PC-9 (cell line): ENCODE results near the gene HBS1L. TPM values are rescaled to one million over a fixed set of nuclear protein-coding genes. Genes with fewer than 3 reads are reported as not detected.
A peak's percentile ranks its signal among the peaks of the same experiment; 100 is the strongest.
"Not testable (repeated sequence)": the region's sequence is repeated elsewhere in the genome, so short reads cannot be mapped to it uniquely, and the experiment has no call there.

Source experiments
- BruUV-seq: library from RNA; stranded (reverse); fragments of 400-500 nt; replicated peaks from 2 replicates; lab custom pipeline; 2021; lab: Mats Ljungman, UMichigan
- CTCF ChIA-PET: fragments of 300-600 bp; sonication (Branson Sonifier 250); formaldehyde crosslinking; loops from one replicate; lab custom pipeline; 2022; ENCODE audit warnings: antibody characterized with exemption; lab: Charles Lee
- POLR2A ChIA-PET: fragments of 300-600 bp; sonication (Branson Sonifier 250); formaldehyde crosslinking; loops from one replicate; lab custom pipeline; 2022; ENCODE audit warnings: antibody characterized with exemption; ENCODE audit not compliant: unreplicated experiment; lab: Charles Lee
- DNase-seq, 2 experiments: peaks; one replicate each; pipeline versions ENCODE4 v3.0.0 to v3.0.0-alpha.2; 2015 to 2022; ENCODE audit warnings: mixed read lengths in 1 of 2
- H2AFZ ChIP-seq: fragments of 200-600 bp; sonication (generic); 2 replicates; pipeline ENCODE4 v1.8.1; 2017; ENCODE audit warnings: antibody characterized with exemption
- H3F3A ChIP-seq: fragments of 200-600 bp; sonication (generic); 2 replicates; pipeline ENCODE4 v1.8.1; 2017; ENCODE audit warnings: antibody characterized with exemption, mild to moderate bottlenecking, low read depth; ENCODE audit not compliant: insufficient read depth
- H3K27ac ChIP-seq: fragments of 200-600 bp; sonication (generic); 2 replicates; pipeline ENCODE4 v1.6.1; 2016; ENCODE audit warnings: mixed run types
- H3K27me3 ChIP-seq: fragments of 200-600 bp; sonication (generic); 2 replicates; pipeline ENCODE4 v1.6.1; 2016; ENCODE audit warnings: low read depth, mixed run types; ENCODE audit not compliant: insufficient read depth
- H3K36me3 ChIP-seq: fragments of 200-600 bp; sonication (generic); 2 replicates; pipeline ENCODE4 v1.6.1; 2016; ENCODE audit warnings: low read depth, mixed run types
- H3K4me1 ChIP-seq: fragments of 200-600 bp; sonication (generic); replicated peaks from 2 replicates; pipeline ENCODE4 v1.6.1; 2016; ENCODE audit warnings: mixed run types; ENCODE audit not compliant: insufficient read depth
- H3K4me2 ChIP-seq: fragments of 200-600 bp; sonication (generic); 2 replicates; pipeline ENCODE4 v1.6.1; 2017; ENCODE audit warnings: mixed run types
- H3K4me3 ChIP-seq: fragments of 200-600 bp; sonication (generic); 2 replicates; pipeline ENCODE4 v1.6.1; 2016; ENCODE audit warnings: mixed run types
- H3K79me2 ChIP-seq: fragments of 200-600 bp; sonication (generic); 2 replicates; pipeline ENCODE4 v1.6.1; 2017; ENCODE audit warnings: low read depth, mixed run types
- H3K9me2 ChIP-seq: fragments of 200-600 bp; sonication (generic); 2 replicates; pipeline ENCODE4 v1.8.1; 2017; ENCODE audit warnings: mild to moderate bottlenecking; ENCODE audit not compliant: insufficient read depth
- H3K9me3 ChIP-seq: fragments of 200-600 bp; sonication (generic); 2 replicates; pipeline ENCODE4 v1.8.1; 2016; ENCODE audit warnings: low read depth; ENCODE audit not compliant: insufficient read depth
- H4K20me1 ChIP-seq: fragments of 200-600 bp; sonication (generic); 2 replicates; pipeline ENCODE4 v1.8.1; 2017; ENCODE audit not compliant: insufficient read depth
- CTCF ChIP-seq: fragments of 200-600 bp; sonication (generic); conservative IDR thresholded peaks from 2 replicates; pipeline ENCODE4 v1.6.1; 2017; ENCODE audit warnings: mixed run types, antibody characterized with exemption, mild to moderate bottlenecking, moderate library complexity
- EZH2 ChIP-seq: fragments of 200-600 bp; sonication (generic); IDR thresholded peaks from 2 replicates; pipeline ENCODE4 v1.8.0; 2017; ENCODE audit warnings: antibody characterized with exemption, low read depth
- intact Hi-C: fragments of 100-400 bp; cut with micrococcal nuclease; formaldehyde crosslinking; loops from one replicate; pipeline ENCODE4 v1.10.0; 2022; ENCODE audit not compliant: unreplicated experiment
- total RNA-seq: library from RNA; stranded (reverse); gene quantifications from 2 replicates; pipeline ENCODE4 v1.2.3, GENCODE V29; 2021

The HBS1L gene
- total RNA-seq, 1 experiment from 2014 or later, result 84.4 TPM

- ChIA-PET CTCF (no interaction called here), POLR2A (interaction anchor here (0.6 kb wide), 1 partner anchor 433 kb away, joined by 8 read pairs; no protein-coding TSS in a partner anchor)
- no peaks in the 10 kb centered on the region for H3K9me2 ChIP-seq
- no peaks in the 10 kb centered on the region for H3K27me3 ChIP-seq
- H3K9me3 ChIP-seq, result no peaks in the 10 kb centered on the region; the same call in 1 of the 2 replicates
- intact Hi-C loops, result no loop called here
- no TSS peak for BruUV-seq
- TF ChIP-seq EZH2, result no peak
- TF ChIP-seq CTCF, result no peak
- H3K4me3 ChIP-seq, result no peak overlapping the region
- H3K4me1 ChIP-seq, result peaks cover 9% of the 10 kb centered on the region
- no peaks in the 10 kb centered on the region; the same call in 1 of the 2 replicates for H3F3A ChIP-seq
- H3K36me3 ChIP-seq, result no peaks in the 10 kb centered on the region
- no peak overlapping the region for H3K4me2 ChIP-seq
- H4K20me1 ChIP-seq, result no peaks in the 10 kb centered on the region
- no peaks in the 10 kb centered on the region for H3K79me2 ChIP-seq
- H3K27ac ChIP-seq, result no peak overlapping the region
- no peak for DNase-seq
- H2AFZ ChIP-seq, result peak overlapping the region; percentile 47; the same call in 1 of the 2 replicates
These were observed 8.1 kb upstream of the HBS1L start for GRCh38 chr6:135062735-135063134.

GRCh38 chr6:135060076-135060475 lies 5.5 kb upstream of the HBS1L start:
- Histone ChIP-seq H3F3A (no peaks in the 10 kb centered on the region), H3K9me2 (no peaks in the 10 kb centered on the region), H4K20me1 (no peaks in the 10 kb centered on the region), H2AFZ (no peak overlapping the region; the same call in 1 of the 2 replicates), H3K27me3 (no peaks in the 10 kb centered on the region), H3K4me2 (no peak overlapping the region), H3K9me3 (no peaks in the 10 kb centered on the region), H3K79me2 (no peaks in the 10 kb centered on the region), H3K27ac (no peak overlapping the region), H3K36me3 (no peaks in the 10 kb centered on the region), H3K4me3 (no peak overlapping the region), H3K4me1 (peaks cover 5% of the 10 kb centered on the region)
- BruUV-seq, result no TSS peak
- no peak for TF ChIP-seq CTCF
- TF ChIP-seq EZH2, result no peak
- DNase-seq, result no peak
- POLR2A ChIA-PET, result no interaction called here
- intact Hi-C loops, result no loop called here
- CTCF ChIA-PET, result no interaction called here

GRCh38 chr6:135058299-135058698 lies 3.7 kb upstream of the HBS1L start:
- peaks cover 13% of the 10 kb centered on the region for H3K79me2 ChIP-seq
- CTCF ChIA-PET, result interaction anchor here (0.7 kb wide), 1 partner anchor 1230 kb away, joined by 3 read pairs; no protein-coding TSS in a partner anchor
- H3F3A ChIP-seq, H3K4me3 ChIP-seq, H4K20me1 ChIP-seq, intact Hi-C loops, H3K27me3 ChIP-seq, H3K27ac ChIP-seq, H3K9me3 ChIP-seq, BruUV-seq, DNase-seq, H3K9me2 ChIP-seq, H3K4me2 ChIP-seq, POLR2A ChIA-PET, H3K36me3 ChIP-seq, H2AFZ ChIP-seq: not testable (repeated sequence)
- peaks cover 14% of the 10 kb centered on the region for H3K4me1 ChIP-seq

GRCh38 chr6:135056632-135057031 lies 2.0 kb upstream of the HBS1L start:
- H3K4me3 ChIP-seq, result no peak overlapping the region
- TF ChIP-seq EZH2 (no peak), CTCF (no peak)
- DNase-seq, result no peak
- CTCF ChIA-PET, result no interaction called here
- H3K27ac ChIP-seq, result no peak overlapping the region
- POLR2A ChIA-PET, result no interaction called here
- intact Hi-C loops, result no loop called here
- no peaks in the 10 kb centered on the region for H3F3A ChIP-seq
- BruUV-seq, result no TSS peak
- no peaks in the 10 kb centered on the region for H3K9me3 ChIP-seq
- peaks cover 29% of the 10 kb centered on the region for H3K79me2 ChIP-seq
- H3K27me3 ChIP-seq, result no peaks in the 10 kb centered on the region
- peaks cover 3% of the 10 kb centered on the region; the same call in 1 of the 2 replicates for H4K20me1 ChIP-seq
- H2AFZ ChIP-seq, result no peak overlapping the region
- H3K4me1 ChIP-seq, result peaks cover 22% of the 10 kb centered on the region
- H3K36me3 ChIP-seq, result no peaks in the 10 kb centered on the region
- no peaks in the 10 kb centered on the region for H3K9me2 ChIP-seq
- no peak overlapping the region for H3K4me2 ChIP-seq
